ENCODE data around the gene PATE2.

The PATE2 gene

GRCh38 chr11:125778728-125779127 lies at the start of gene PATE2:
Gene PATE2 (minus strand): TSS chr11:125778828. CDS start chr11:125778773, 55 bp downstream.
- no peaks in the 10 kb centered on the region for H3K27me3 Mint-ChIP-seq
- intact Hi-C loops (cut with micrococcal nuclease): no loop called here
- H3K27ac Mint-ChIP-seq: no peak within 1 kb of the TSS
- H3K9me3 Mint-ChIP-seq: no peaks in the 10 kb centered on the region
- no peaks in the 10 kb centered on the region for H3K36me3 Mint-ChIP-seq (ENCODE audit: low read depth)
- H3K4me1 Mint-ChIP-seq (ENCODE audit: low read depth): no peaks in the 10 kb centered on the region
- no peak within 1 kb of the TSS for H3K4me3 Mint-ChIP-seq

GRCh38 chr11:125807909-125808308 lies 29.3 kb upstream of the PATE2 start:
- Mint-ChIP-seq H3K4me3 (no peak overlapping the region), H3K27me3 (no peaks in the 10 kb centered on the region), H3K9me3 (peaks cover 8% of the 10 kb centered on the region), H3K27ac (no peak overlapping the region), H3K36me3 (ENCODE audit: low read depth) (no peaks in the 10 kb centered on the region), H3K4me1 (ENCODE audit: low read depth) (no peaks in the 10 kb centered on the region)
- intact Hi-C loops (cut with micrococcal nuclease): no loop called here

DNA sequence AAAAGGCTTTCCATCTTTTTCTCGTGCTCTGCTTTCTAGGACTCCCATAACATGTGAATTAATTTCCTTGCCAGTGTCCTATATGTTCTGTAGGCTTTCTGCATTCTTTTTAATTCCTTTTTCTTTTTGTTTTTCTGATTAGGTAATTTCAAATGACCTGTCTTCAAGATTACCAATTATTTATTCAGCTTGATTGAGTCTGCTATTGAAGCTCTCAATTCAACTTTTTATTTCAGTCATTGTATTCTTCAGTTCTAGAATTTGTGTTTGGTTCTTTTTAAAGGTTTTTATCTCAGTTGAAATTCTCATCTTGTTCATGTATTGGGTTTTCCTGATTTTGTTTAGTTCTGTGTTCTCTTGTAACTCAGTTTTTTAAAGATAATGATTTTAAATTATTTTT lies 23.8 kb upstream of the PATE2 start:
- intact Hi-C loops (cut with micrococcal nuclease): no loop called here
- Mint-ChIP-seq H3K4me3 (no peak overlapping the region), H3K4me1 (ENCODE audit: low read depth) (no peaks in the 10 kb centered on the region), H3K27me3 (no peaks in the 10 kb centered on the region), H3K27ac (no peak overlapping the region), H3K36me3 (ENCODE audit: low read depth) (no peaks in the 10 kb centered on the region), H3K9me3 (peaks cover 48% of the 10 kb centered on the region)

- Mint-ChIP-seq H3K4me3 (no peak overlapping the region), H3K4me1 (ENCODE audit: low read depth) (no peaks in the 10 kb centered on the region), H3K27me3 (no peaks in the 10 kb centered on the region), H3K9me3 (peaks cover 51% of the 10 kb centered on the region), H3K27ac (no peak overlapping the region), H3K36me3 (ENCODE audit: low read depth) (no peaks in the 10 kb centered on the region)
- intact Hi-C loops (cut with micrococcal nuclease): no loop called here
Measured at GRCh38 chr11:125799808-125800207, 21.2 kb upstream of the PATE2 start.

- intact Hi-C loops (cut with micrococcal nuclease): no loop called here
- Mint-ChIP-seq H3K27me3 (no peaks in the 10 kb centered on the region), H3K36me3 (ENCODE audit: low read depth) (no peaks in the 10 kb centered on the region), H3K4me1 (ENCODE audit: low read depth) (no peaks in the 10 kb centered on the region), H3K4me3 (no peak overlapping the region), H3K9me3 (peaks cover 50% of the 10 kb centered on the region), H3K27ac (no peak overlapping the region)
Measured at GRCh38 chr11:125797641-125798040, 19.0 kb upstream of the PATE2 start.

GRCh38 chr11:125790825-125791224 lies 12.2 kb upstream of the PATE2 start:
- Mint-ChIP-seq H3K4me3 (no peak overlapping the region), H3K27ac (no peak overlapping the region), H3K36me3 (ENCODE audit: low read depth) (no peaks in the 10 kb centered on the region), H3K27me3 (no peaks in the 10 kb centered on the region), H3K4me1 (ENCODE audit: low read depth) (no peaks in the 10 kb centered on the region), H3K9me3 (peaks cover 14% of the 10 kb centered on the region)
- intact Hi-C loops (cut with micrococcal nuclease): no loop called here

- no peak within 1 kb of the TSS for H3K4me3 Mint-ChIP-seq
- H3K4me1 Mint-ChIP-seq (ENCODE audit: low read depth): no peaks in the 10 kb centered on the region
- no peak within 1 kb of the TSS for H3K27ac Mint-ChIP-seq
- H3K9me3 Mint-ChIP-seq: peaks cover 6% of the 10 kb centered on the region
- intact Hi-C loops (cut with micrococcal nuclease): no loop called here
- H3K36me3 Mint-ChIP-seq (ENCODE audit: low read depth): no peaks in the 10 kb centered on the region
- no peaks in the 10 kb centered on the region for H3K27me3 Mint-ChIP-seq
Measured at GRCh38 chr11:125787827-125788226, 9.2 kb upstream of the PATE2 start, which contains the start of gene PATE3. Gene PATE3 (plus strand): TSS chr11:125788127. CDS start chr11:125788152, 25 bp downstream.

- Mint-ChIP-seq H3K27me3 (no peaks in the 10 kb centered on the region), H3K4me1 (ENCODE audit: low read depth) (no peaks in the 10 kb centered on the region), H3K36me3 (ENCODE audit: low read depth) (no peaks in the 10 kb centered on the region), H3K9me3 (no peaks in the 10 kb centered on the region), H3K27ac (no peak overlapping the region), H3K4me3 (no peak overlapping the region)
- intact Hi-C loops (cut with micrococcal nuclease): no loop called here
Measured at GRCh38 chr11:125784678-125785077, 6.0 kb upstream of the PATE2 start.

DNA sequence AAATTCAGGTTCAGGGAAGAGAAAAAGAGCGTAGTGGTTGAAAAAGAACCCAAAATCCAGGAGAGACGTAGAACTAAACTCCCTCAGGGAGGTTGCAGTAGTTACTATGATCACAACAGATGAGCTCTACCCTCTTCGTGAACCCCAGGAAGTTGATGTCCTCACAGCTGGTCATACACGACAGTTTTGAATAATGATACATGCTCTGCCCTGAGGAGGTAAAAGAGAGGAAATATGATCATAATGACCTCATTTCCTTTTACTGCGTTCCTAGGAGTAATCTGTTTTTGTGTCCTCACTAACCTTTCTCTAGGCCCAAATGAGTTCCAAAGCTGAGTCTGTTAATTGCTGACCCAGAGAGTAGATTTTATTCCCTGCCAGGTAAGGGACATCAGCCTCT lies 1.3 kb downstream of the PATE2 start:
- H3K4me3 Mint-ChIP-seq: no peak overlapping the region
- intact Hi-C loops (cut with micrococcal nuclease): no loop called here
- H3K36me3 Mint-ChIP-seq (ENCODE audit: low read depth): no peaks in the 10 kb centered on the region

GRCh38 chr11:125773516-125773915 lies 5.1 kb downstream of the PATE2 start:
- no peak overlapping the region for H3K27ac Mint-ChIP-seq
- H3K4me1 Mint-ChIP-seq (ENCODE audit: low read depth): no peaks in the 10 kb centered on the region
- no peak overlapping the region for H3K4me3 Mint-ChIP-seq
- intact Hi-C loops (cut with micrococcal nuclease): no loop called here
- H3K27me3 Mint-ChIP-seq: no peaks in the 10 kb centered on the region
- H3K36me3 Mint-ChIP-seq (ENCODE audit: low read depth): no peaks in the 10 kb centered on the region
- H3K9me3 Mint-ChIP-seq: no peaks in the 10 kb centered on the region

More for the DNA sequence above, 1.3 kb downstream of the PATE2 start:
- H3K27me3 Mint-ChIP-seq: no peaks in the 10 kb centered on the region
- H3K4me1 Mint-ChIP-seq (ENCODE audit: low read depth): no peaks in the 10 kb centered on the region
- H3K27ac Mint-ChIP-seq: no peak overlapping the region
- H3K9me3 Mint-ChIP-seq: no peaks in the 10 kb centered on the region

- Mint-ChIP-seq H3K27ac (no peak overlapping the region), H3K36me3 (ENCODE audit: low read depth) (no peaks in the 10 kb centered on the region), H3K9me3 (no peaks in the 10 kb centered on the region), H3K27me3 (no peaks in the 10 kb centered on the region), H3K4me3 (no peak overlapping the region), H3K4me1 (ENCODE audit: low read depth) (no peaks in the 10 kb centered on the region)
- intact Hi-C loops (cut with micrococcal nuclease): no loop called here
Measured at GRCh38 chr11:125772834-125773505, 5.7 kb downstream of the PATE2 start.

GRCh38 chr11:125770583-125770982 lies 8.0 kb downstream of the PATE2 start:
- intact Hi-C loops (cut with micrococcal nuclease): no loop called here

DNA sequence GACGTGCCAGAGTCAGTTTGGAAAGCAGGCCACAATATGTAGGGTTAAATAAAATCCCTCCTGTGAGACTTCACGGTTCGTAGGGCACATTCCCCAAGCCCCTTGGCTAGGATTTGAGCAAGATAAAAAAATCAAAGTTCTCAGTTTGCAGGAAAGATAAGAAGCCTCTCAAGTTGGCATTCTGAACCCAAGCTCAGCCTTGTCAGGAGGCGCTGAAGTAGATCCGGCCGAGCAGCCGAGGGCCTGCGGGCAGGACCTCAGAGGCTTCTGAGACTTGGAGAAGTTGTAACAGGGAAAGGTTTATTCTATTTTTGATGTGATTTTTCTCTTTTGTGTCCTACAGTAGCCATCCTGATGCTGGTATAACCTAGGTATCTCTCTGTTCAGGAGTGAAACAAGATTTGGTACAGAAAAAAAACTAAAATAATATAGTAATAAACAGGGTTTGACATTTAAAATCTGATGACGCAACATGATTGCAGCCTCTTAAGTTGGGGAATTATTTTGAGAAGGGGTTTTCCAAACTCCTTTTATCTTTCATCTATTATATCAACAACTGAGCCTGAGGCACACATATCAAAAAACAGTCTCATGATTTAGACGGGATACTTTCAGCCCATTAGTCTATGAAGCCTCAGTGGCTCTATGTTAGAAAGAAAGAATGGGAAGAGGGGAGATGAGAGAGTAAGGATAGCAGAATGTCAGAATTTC lies 10.1 kb downstream of the PATE2 start:
- no peaks in the 10 kb centered on the region for H3K36me3 Mint-ChIP-seq (ENCODE audit: low read depth)
- no peaks in the 10 kb centered on the region for H3K27me3 Mint-ChIP-seq
- H3K27ac Mint-ChIP-seq: no peak overlapping the region
- no peaks in the 10 kb centered on the region for H3K9me3 Mint-ChIP-seq
- intact Hi-C loops (cut with micrococcal nuclease): no loop called here
- H3K4me1 Mint-ChIP-seq (ENCODE audit: low read depth): no peaks in the 10 kb centered on the region
- H3K4me3 Mint-ChIP-seq: no peak overlapping the region

More at GRCh38 chr11:125770583-125770982, 8.0 kb downstream of the PATE2 start:
- H3K27me3 Mint-ChIP-seq: no peaks in the 10 kb centered on the region
- H3K36me3 Mint-ChIP-seq (ENCODE audit: low read depth): no peaks in the 10 kb centered on the region
- H3K4me1 Mint-ChIP-seq (ENCODE audit: low read depth): no peaks in the 10 kb centered on the region
- H3K9me3 Mint-ChIP-seq: no peaks in the 10 kb centered on the region
- H3K27ac Mint-ChIP-seq: no peak overlapping the region
- H3K4me3 Mint-ChIP-seq: no peak overlapping the region

DNA sequence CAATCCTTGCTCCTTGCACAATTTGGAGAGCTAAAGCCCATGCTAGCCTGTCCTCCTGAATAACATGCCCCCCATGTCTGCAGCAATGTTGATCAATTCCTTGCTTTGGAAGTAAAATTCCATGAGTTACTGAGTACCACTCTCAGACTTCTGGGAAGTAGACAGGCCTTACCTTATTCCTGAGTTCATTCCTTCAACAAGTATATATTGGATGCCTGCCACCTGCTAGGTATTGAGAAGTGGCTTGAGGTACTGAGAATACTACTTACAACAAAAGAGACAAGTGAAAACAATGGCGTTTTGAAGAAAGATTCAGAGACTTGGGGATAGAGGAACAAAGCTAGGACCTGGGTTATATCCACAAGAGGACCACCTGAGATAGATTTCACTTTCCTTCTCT lies 12.4 kb downstream of the PATE2 start:
- Mint-ChIP-seq H3K9me3 (no peaks in the 10 kb centered on the region), H3K27me3 (no peaks in the 10 kb centered on the region), H3K36me3 (ENCODE audit: low read depth) (no peaks in the 10 kb centered on the region), H3K4me1 (ENCODE audit: low read depth) (no peaks in the 10 kb centered on the region), H3K4me3 (no peak overlapping the region), H3K27ac (no peak overlapping the region)
- intact Hi-C loops (cut with micrococcal nuclease): no loop called here
